Memory B cell (primary cell): ENCODE measurements around the gene LUM.

Experiments used
- ATAC-seq: fragments of 150-1000 bp; cut with Tn5 transposase; 2 replicates; pipeline ENCODE4 v1.10.0; 2021; ENCODE audit warnings: low read depth, mild to moderate bottlenecking, moderate library complexity
- DNase-seq, 2 donors: peaks; one replicate each; pipeline ENCODE4 v3.0.0; 2022; ENCODE audit warnings: low spot score in 2 of 2
- H3K27ac Mint-ChIP-seq: one replicate; pipeline ENCODE4 v1.8.0; 2022; ENCODE audit warnings: mild to moderate bottlenecking, moderate library complexity, mixed read lengths
- H3K27me3 Mint-ChIP-seq: one replicate; pipeline ENCODE4 v1.8.0; 2022; ENCODE audit warnings: mixed read lengths
- H3K36me3 Mint-ChIP-seq: one replicate; pipeline ENCODE4 v1.8.0; 2022; ENCODE audit warnings: mild to moderate bottlenecking, mixed read lengths
- H3K4me1 Mint-ChIP-seq: one replicate; pipeline ENCODE4 v1.8.0; 2022; ENCODE audit warnings: mixed read lengths
- H3K4me3 Mint-ChIP-seq: one replicate; pipeline ENCODE4 v1.8.0; 2022; ENCODE audit warnings: mild to moderate bottlenecking, moderate library complexity, mixed read lengths
- H3K9me3 Mint-ChIP-seq: one replicate; pipeline ENCODE4 v1.8.0; 2022; ENCODE audit warnings: mixed read lengths

Gene LUM

DNA sequence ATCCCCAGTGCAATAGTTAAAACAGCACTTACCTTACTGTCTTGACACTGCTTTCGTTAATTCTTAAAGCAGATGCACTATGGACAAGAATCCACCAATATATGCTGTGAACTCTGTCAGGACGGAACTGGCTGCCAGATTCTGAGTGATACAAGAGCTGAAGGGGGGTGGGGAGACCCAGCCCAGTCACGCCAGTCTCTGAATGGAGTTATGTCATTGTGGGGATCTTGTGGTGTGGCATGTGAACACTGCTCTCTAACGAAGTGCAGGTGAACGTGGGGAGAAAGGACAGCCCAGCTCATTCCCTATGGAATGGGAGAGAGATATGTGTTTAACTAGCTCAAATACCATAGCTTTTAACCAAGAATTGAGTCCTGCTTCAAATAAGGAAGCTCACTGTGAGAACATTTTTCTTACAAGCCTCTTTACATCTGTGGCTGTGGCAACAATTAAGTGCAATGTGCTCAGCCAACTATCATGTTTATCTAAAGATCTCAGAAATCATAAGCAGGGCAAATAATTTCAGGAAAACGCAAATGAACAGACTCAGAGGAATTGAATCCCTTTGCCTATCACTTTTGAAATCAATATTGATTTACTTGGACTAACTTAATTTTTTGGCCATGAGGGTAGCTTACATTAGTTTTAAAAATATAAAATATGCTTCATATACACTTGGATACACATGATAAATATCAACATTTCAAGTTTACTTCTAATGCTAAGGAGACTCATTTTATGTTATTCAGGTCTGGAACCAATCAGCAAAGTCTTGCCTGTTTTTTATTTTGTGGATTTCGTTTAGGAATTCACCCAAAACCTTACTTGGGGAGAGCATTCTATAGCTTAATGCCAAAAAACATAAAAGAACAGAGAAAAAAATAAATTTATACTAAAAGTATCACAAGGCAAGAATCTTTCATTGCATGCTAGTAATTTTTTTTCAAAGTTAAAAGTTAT, at the start of gene LUM:
TSS of gene LUM (minus strand) at position 129 of the 960 bp plus-strand sequence. CDS start 2,515 bp downstream, outside the sequence.
- no peaks in the 10 kb centered on the region for H3K4me1 Mint-ChIP-seq
- H3K36me3 Mint-ChIP-seq: no peaks in the 10 kb centered on the region
- no peaks in the 10 kb centered on the region for H3K9me3 Mint-ChIP-seq
- DNase-seq: no peak
- no peak within 1 kb of the TSS for H3K4me3 Mint-ChIP-seq
- peaks cover 1% of the 10 kb centered on the region for H3K27me3 Mint-ChIP-seq
- no peak within 1 kb of the TSS for H3K27ac Mint-ChIP-seq
- ATAC-seq: no peak

DNA sequence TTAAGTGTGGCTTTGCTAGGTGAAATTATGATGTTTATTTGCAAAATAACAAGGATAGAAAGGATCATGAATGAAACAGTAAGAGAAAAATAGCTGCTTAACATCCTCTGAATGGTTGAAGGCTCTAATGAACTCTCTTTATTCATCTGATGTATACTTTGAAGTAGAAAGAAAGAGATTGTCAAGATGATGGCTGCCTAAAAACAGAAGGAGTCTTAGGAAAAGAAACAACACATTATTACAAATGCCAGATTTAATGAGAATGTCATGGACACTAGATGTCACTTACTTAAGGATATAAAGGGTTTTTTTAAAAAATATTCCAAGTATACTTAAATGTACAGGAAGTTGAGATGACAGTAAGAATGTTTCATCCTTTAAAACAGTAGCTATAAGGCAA, 49.7 kb upstream of the LUM start:
- Mint-ChIP-seq H3K4me1 (no peaks in the 10 kb centered on the region), H3K27me3 (no peaks in the 10 kb centered on the region), H3K27ac (no peak overlapping the region), H3K36me3 (no peaks in the 10 kb centered on the region), H3K9me3 (no peaks in the 10 kb centered on the region), H3K4me3 (no peak overlapping the region)
- ATAC-seq: no peak
- DNase-seq: no peak

- Mint-ChIP-seq H3K9me3 (no peaks in the 10 kb centered on the region), H3K27me3 (no peaks in the 10 kb centered on the region), H3K27ac (no peak overlapping the region), H3K36me3 (no peaks in the 10 kb centered on the region), H3K4me3 (no peak overlapping the region), H3K4me1 (no peaks in the 10 kb centered on the region)
- no peak for DNase-seq
- ATAC-seq: no peak
Observed at GRCh38 chr12:91155990-91156389, 44.7 kb upstream of the LUM start.

DNA sequence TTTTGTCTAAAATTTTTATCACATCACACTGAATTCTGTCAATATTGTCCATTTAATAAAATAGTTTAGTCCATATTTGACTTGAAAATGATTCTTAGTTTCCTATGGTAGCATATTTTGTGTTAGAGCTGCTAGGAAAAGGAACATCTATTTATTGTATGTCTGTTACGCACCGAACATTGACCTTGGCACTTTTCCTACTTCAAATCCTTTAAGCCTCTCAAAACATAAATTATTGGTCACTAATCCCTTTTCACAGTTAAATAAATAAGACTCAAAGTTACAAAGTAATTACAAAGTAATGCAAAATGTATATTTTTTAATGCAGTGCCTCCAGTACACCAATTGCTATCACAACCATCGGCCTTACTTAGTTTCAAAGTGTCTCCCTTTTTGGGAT, 42.8 kb upstream of the LUM start:
- Mint-ChIP-seq H3K9me3 (no peaks in the 10 kb centered on the region), H3K36me3 (no peaks in the 10 kb centered on the region), H3K4me1 (no peaks in the 10 kb centered on the region), H3K4me3 (no peak overlapping the region), H3K27me3 (no peaks in the 10 kb centered on the region), H3K27ac (no peak overlapping the region)
- no peak for ATAC-seq
- DNase-seq: no peak

DNA sequence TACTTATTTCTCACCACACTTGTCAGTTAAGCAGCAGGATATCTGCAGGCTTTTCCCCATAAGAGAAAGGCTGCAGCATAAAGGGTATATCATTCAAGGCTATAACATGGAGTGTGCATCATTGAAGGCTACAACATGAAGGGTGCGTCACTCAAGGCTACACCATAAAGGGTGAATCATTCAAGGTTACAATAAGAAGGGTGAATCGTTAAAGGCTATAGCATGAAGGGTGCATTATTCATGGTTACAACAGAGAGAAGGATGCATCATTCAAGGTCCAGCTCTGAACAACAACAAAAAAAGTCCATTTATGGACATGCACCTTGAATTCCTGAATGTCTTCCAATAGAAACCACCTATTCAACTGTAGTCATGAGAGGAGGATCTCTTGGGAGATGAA, 32.8 kb upstream of the LUM start:
- DNase-seq (no peak), ATAC-seq (no peak)
- no peaks in the 10 kb centered on the region for H3K36me3 Mint-ChIP-seq
- H3K27me3 Mint-ChIP-seq: peaks cover 7% of the 10 kb centered on the region
- H3K4me1 Mint-ChIP-seq: no peaks in the 10 kb centered on the region
- no peak overlapping the region for H3K27ac Mint-ChIP-seq
- no peaks in the 10 kb centered on the region for H3K9me3 Mint-ChIP-seq
- no peak overlapping the region for H3K4me3 Mint-ChIP-seq

DNA sequence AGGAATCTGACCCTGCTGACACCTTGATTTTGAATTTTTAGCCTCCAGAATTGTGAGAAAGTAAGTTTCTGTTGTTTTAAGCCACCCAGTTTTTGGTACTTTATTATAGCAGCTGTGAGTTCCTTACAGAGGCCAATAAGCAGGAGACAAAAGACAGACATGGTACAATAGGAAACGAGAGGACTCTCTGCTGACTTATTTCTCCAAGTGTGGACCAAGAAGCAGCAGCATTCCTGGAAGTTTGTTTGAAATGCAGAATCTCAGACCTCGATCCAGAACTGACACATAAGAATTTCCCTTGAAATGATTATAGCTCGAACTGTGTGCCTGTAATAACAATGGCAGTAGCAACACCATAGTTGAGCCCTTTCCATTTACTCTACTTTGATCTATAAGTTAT, 31.9 kb upstream of the LUM start:
- H3K36me3 Mint-ChIP-seq: no peaks in the 10 kb centered on the region
- no peak overlapping the region for H3K27ac Mint-ChIP-seq
- no peak for DNase-seq
- H3K4me1 Mint-ChIP-seq: no peaks in the 10 kb centered on the region
- peaks cover 7% of the 10 kb centered on the region for H3K27me3 Mint-ChIP-seq
- no peak overlapping the region for H3K4me3 Mint-ChIP-seq
- no peak for ATAC-seq
- H3K9me3 Mint-ChIP-seq: no peaks in the 10 kb centered on the region

- Mint-ChIP-seq H3K9me3 (no peaks in the 10 kb centered on the region), H3K27me3 (peaks cover 7% of the 10 kb centered on the region), H3K4me3 (no peak overlapping the region), H3K36me3 (no peaks in the 10 kb centered on the region), H3K27ac (no peak overlapping the region), H3K4me1 (no peaks in the 10 kb centered on the region)
- DNase-seq (no peak), ATAC-seq (no peak)
Observed at GRCh38 chr12:91142221-91142631, 30.9 kb upstream of the LUM start.

DNA sequence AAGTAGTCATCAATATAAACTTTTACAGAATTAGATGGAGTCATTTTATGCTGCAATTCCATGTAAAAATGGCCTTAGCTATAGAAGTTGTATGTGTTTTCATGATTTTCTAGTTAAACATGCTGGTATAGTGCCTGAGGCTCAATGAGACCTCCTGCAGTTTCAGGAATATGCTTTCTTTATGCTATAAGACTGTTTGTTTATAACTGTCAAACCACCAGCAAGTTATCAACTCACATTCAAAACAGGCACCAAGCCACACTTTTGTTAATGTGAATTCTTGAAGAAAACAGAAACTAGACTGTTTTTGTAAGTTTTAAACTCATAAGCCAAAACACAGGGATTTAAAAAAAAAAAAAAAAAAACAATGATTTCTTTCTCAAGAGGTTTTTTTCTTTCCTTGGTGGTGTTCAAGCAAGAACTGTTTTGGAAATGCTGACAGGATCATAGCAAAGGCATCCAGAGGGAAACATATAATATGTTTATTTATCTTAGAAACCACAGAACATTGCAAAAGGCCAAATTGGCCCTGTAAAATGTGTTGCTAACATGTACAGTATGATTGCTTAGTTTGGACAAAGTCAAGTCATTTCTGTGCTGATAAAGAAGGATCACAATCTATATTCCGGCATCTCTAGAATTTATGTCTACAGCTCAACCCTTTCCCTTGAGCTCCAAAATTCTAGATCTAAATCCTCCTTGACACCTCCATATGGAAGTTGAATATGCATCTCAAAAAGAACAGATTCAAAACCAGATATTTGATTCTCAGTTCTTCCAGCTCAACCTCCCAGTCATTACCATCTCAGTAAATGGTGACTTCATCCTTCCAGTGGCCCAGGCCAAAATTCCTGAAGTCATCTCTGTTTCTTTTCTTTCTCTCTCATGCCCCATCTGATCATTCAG, 29.0 kb upstream of the LUM start:
- ATAC-seq (no peak), DNase-seq (no peak)
- Mint-ChIP-seq H3K36me3 (no peaks in the 10 kb centered on the region), H3K4me3 (no peak overlapping the region), H3K9me3 (no peaks in the 10 kb centered on the region), H3K27ac (no peak overlapping the region), H3K27me3 (peaks cover 7% of the 10 kb centered on the region), H3K4me1 (no peaks in the 10 kb centered on the region)

DNA sequence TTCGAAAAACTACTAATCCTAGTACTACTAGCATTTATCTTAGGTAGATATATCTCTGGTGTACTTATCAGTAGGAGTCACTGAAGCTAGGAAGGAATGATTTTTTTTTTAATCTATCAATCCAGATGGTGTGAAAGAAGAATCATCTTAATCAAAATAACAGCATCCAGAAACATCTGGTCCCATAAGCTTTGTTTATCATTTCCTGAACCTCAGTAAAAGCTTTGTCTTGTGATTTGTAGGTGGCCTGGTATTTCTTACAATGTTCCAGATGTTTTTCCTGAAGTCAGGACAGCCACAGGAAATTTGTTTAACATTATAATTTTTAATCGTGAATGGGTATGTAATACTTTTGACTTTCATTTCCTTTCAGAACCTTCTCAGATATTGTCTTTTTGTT, 28.0 kb upstream of the LUM start:
- H3K36me3 Mint-ChIP-seq: no peaks in the 10 kb centered on the region
- H3K9me3 Mint-ChIP-seq: peaks cover 1% of the 10 kb centered on the region
- no peak overlapping the region for H3K27ac Mint-ChIP-seq
- peaks cover 7% of the 10 kb centered on the region for H3K27me3 Mint-ChIP-seq
- H3K4me3 Mint-ChIP-seq: no peak overlapping the region
- DNase-seq: no peak
- no peak for ATAC-seq
- H3K4me1 Mint-ChIP-seq: no peaks in the 10 kb centered on the region

GRCh38 chr12:91138337-91138920, 27.1 kb upstream of the LUM start:
- ATAC-seq (no peak), DNase-seq (no peak)
- Mint-ChIP-seq H3K9me3 (peaks cover 1% of the 10 kb centered on the region), H3K36me3 (no peaks in the 10 kb centered on the region), H3K27me3 (peaks cover 7% of the 10 kb centered on the region), H3K27ac (no peak overlapping the region), H3K4me1 (no peaks in the 10 kb centered on the region), H3K4me3 (no peak overlapping the region)

DNA sequence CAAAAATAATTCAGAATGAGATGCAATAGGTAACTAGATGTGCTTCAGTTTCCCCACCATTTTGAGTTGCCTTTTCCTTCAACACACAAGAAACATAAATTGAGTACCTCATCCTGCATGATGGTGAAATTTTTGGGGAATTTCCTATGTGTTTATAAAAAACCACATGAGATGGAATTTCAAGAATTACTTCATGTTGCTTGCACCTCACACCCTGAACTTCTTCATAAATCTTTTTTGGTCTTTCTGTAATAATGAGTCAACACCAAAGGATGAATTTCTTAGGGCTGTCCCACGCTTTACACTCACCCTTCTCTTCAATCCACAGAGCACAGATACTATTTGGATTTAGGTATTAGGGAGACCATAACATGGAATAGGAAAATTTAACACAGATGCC, 22.6 kb upstream of the LUM start:
- Mint-ChIP-seq H3K27me3 (no peaks in the 10 kb centered on the region), H3K27ac (no peak overlapping the region), H3K4me3 (no peak overlapping the region), H3K36me3 (no peaks in the 10 kb centered on the region), H3K9me3 (peaks cover 3% of the 10 kb centered on the region), H3K4me1 (no peaks in the 10 kb centered on the region)
- no peak for ATAC-seq
- no peak for DNase-seq

DNA sequence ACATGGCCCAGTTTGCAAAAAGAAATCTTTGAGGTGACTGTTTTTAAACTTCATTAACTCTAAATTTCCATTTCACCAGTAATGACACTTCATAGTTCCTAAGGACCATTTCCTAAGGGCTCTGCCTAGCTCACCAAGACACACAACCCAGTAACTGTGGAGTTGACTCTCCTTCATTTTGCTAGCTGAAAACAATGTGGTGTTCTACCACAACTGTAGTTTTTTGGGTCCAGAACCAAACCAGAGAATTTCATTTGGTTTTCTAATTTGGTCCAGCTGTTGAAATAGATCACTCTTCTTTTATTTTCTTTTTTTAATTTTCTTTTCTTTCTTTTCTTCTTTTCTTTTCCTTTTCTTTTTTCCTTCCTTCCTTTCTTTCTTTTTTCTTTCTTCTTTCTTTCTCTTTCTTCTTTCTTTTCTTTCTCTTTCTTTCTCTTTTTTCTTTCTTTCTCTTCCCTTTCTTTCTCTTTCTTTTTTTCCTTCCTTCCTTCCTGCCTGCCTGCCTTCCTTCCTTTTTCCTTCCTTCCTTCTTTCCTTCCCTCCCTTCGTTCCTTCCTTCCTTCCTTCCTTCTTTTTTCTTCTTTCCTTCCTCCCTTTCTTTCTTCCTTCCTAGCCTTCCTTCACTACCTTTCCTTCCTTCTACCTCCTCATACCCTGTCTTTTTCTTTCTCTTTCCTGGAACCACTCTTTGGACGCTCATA, 18.5 kb upstream of the LUM start:
- Mint-ChIP-seq H3K36me3 (no peaks in the 10 kb centered on the region), H3K27me3 (peaks cover 2% of the 10 kb centered on the region), H3K4me3 (no peak overlapping the region), H3K4me1 (no peaks in the 10 kb centered on the region), H3K9me3 (peaks cover 2% of the 10 kb centered on the region), H3K27ac (no peak overlapping the region)
- DNase-seq: no peak
- no peak for ATAC-seq

DNA sequence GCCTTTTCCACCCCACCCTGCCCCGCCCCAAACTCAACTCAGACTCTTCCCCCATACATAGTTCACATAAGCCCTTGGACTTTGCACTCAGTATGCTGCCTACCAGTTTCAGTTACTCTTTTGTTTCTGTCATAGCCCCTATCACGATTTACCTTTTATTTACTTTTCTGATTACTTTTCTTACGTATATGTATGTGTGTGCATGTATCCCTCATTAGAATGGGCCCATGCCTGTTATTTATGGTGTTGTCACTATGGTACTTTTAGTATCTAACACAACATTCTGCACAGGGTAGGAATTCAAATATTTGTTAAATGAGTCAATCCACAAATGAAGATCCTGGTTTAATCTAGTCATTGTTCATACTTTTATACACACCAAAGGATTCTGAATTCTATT, 16.5 kb upstream of the LUM start:
- no peak overlapping the region for H3K4me3 Mint-ChIP-seq
- peaks cover 2% of the 10 kb centered on the region for H3K9me3 Mint-ChIP-seq
- H3K27ac Mint-ChIP-seq: no peak overlapping the region
- H3K4me1 Mint-ChIP-seq: no peaks in the 10 kb centered on the region
- H3K27me3 Mint-ChIP-seq: peaks cover 2% of the 10 kb centered on the region
- DNase-seq (no peak), ATAC-seq (no peak)
- H3K36me3 Mint-ChIP-seq: no peaks in the 10 kb centered on the region
